ENCODE data around the gene HRH2. TPM values are rescaled to one million over a fixed set of nuclear protein-coding genes. Genes with fewer than 3 reads are reported as not detected.
A peak's percentile ranks its signal among the peaks of the same experiment; 100 is the strongest.

The HRH2 gene
- total RNA-seq, 1 donor from 2014 or later = 1.2 TPM

DNA sequence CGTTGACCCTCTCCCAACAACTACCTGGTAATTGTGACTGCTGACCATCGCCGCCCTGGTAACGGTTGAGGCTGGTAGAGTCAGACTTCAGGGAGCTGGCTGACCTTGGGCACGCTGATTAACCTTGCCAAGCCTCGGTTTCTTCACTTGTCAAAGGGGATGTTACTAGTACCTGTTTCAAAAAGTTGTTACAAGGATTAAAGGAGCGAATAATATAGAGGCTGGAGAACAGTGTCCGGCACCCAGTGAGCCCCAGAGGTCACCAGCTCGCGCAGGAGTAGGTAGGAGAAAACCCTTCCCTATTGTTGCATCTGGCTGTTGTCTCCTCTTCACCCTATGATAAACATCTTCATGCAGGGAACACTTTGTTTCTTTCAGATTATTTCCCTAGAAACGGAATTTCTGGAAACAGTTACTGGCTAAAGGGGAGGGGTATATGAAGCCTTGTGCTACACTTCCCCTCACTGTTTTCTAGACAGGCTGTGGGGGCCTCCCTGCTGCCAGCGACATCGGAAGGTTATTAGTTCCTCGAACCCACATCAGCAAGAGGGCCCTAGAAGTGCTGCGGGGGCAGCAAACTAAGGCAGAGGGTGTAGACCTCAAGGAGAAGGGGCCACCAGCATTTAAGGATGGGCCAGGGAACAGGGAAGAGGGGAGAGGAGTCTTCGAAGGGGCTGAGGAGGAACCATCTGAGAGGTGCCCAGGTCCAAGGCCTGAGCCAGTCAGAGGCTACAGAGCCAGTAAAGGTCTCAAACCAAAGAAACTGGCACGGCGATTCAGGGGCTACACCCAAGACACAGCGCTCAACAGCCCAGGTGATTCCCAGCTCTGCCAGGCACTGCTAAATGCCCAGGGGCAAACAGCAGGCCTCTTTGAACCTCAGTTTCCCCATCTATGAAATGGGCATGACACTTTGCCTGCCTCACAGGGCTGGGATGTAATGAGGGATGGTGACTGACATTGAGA, 37.6 kb downstream of the HRH2 start:
- no peak for DNase-seq (ENCODE audit: low spot score, unreplicated experiment)
- H3K27ac Mint-ChIP-seq = no peak overlapping the region
- no peak overlapping the region for H3K4me3 Mint-ChIP-seq (ENCODE audit: low read depth)
- H3K4me1 Mint-ChIP-seq (ENCODE audit: low read depth) = no peaks in the 10 kb centered on the region
- H3K27me3 Mint-ChIP-seq = peaks cover 22% of the 10 kb centered on the region
- TF ChIP-seq, protein P1, sequence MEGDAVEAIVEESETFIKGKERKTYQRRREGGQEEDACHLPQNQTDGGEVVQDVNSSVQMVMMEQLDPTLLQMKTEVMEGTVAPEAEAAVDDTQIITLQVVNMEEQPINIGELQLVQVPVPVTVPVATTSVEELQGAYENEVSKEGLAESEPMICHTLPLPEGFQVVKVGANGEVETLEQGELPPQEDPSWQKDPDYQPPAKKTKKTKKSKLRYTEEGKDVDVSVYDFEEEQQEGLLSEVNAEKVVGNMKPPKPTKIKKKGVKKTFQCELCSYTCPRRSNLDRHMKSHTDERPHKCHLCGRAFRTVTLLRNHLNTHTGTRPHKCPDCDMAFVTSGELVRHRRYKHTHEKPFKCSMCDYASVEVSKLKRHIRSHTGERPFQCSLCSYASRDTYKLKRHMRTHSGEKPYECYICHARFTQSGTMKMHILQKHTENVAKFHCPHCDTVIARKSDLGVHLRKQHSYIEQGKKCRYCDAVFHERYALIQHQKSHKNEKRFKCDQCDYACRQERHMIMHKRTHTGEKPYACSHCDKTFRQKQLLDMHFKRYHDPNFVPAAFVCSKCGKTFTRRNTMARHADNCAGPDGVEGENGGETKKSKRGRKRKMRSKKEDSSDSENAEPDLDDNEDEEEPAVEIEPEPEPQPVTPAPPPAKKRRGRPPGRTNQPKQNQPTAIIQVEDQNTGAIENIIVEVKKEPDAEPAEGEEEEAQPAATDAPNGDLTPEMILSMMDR (IDR thresholded peaks at IDR 0.05; ENCODE audit: unreplicated experiment) = no peak
- H3K9me3 Mint-ChIP-seq (ENCODE audit: low read depth) = no peaks in the 10 kb centered on the region
- H3K36me3 Mint-ChIP-seq (ENCODE audit: insufficient read depth) = no peaks in the 10 kb centered on the region

DNA sequence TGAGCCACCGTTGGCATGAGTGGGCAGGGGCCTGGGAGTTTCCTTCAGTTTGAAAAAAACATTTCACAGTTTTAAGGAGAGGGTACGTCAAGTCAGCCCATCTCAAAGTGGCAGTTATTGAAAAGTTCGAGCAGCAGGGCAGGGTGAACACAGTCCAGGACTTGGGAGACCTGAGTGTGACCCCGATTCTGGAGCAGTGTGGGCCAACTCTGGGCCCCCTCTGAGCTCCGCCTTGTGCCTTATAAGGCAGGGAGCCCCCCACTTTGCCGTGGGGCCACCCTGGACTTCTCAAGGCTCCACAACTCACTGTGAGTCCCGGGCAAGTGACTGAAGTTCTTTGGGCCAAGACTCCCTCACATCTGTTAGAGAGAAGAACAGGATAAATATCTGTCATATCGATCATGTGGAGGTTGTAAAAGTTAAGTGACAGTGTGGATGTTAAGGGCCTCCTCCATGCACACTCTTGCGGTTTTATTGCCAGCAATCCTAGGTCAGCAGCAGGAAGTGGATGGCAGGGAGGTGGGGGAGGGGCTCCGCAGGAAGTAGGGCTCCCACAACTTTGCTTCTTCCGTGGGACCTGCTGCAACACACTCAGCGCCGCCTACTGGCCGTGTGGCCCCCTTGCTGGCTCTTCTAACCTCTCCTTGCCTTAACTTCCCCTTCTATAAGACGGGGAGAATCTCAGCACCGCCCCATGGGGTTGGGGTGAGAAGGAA, 38.4 kb downstream of the HRH2 start:
- Mint-ChIP-seq H3K4me3 (ENCODE audit: low read depth) (no peak overlapping the region), H3K4me1 (ENCODE audit: low read depth) (no peaks in the 10 kb centered on the region), H3K9me3 (ENCODE audit: low read depth) (no peaks in the 10 kb centered on the region), H3K27me3 (peaks cover 16% of the 10 kb centered on the region), H3K36me3 (ENCODE audit: insufficient read depth) (no peaks in the 10 kb centered on the region), H3K27ac (no peak overlapping the region)
- TF ChIP-seq, protein P1 (IDR thresholded peaks at IDR 0.05; ENCODE audit: unreplicated experiment) = peak; percentile 53
- DNase-seq (ENCODE audit: low spot score, unreplicated experiment) = no peak

DNA sequence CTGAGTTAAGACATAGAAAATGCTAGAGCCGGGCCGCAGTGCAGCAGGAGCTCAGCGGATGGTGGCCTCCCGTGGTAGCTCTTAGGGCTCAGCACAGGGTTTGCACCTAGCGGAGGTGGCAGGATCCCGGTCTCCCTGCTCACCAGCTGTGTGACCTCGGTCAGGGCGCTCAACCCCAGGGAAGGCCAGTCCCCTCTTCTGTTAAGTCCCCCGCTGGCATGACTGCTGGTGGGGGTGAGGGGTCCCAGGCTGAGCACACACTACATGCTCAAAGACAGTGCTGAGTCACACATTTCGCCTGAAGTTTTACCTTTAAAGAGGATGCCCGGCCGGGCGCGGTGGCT, 39.0 kb downstream of the HRH2 start:
- no peak for DNase-seq (ENCODE audit: low spot score, unreplicated experiment)
- peaks cover 16% of the 10 kb centered on the region for H3K27me3 Mint-ChIP-seq
- H3K4me3 Mint-ChIP-seq (ENCODE audit: low read depth) = no peak overlapping the region
- no peaks in the 10 kb centered on the region for H3K36me3 Mint-ChIP-seq (ENCODE audit: insufficient read depth)
- no peak overlapping the region for H3K27ac Mint-ChIP-seq
- H3K9me3 Mint-ChIP-seq (ENCODE audit: low read depth) = peaks cover under 1% of the 10 kb centered on the region
- TF ChIP-seq, protein P1 (IDR thresholded peaks at IDR 0.05; ENCODE audit: unreplicated experiment) = no peak
- H3K4me1 Mint-ChIP-seq (ENCODE audit: low read depth) = no peaks in the 10 kb centered on the region

DNA sequence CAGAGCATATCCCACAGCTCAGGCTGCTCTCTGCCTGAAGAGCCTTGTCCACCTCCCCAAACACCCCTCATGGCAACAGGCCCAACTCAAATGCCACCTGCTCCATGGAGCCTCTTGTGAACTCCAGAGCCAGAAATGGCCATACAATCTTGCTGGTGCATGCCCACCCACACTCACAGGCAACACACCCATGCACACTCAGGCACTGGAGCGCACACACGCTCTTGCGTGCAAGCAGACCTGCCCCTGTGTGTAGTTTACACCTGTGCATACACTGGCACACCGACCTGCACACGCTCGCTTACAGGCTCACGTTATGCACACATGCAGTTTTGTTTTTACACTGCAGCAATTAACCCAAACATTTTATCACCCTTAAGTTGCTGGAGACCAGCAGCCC, 40.0 kb downstream of the HRH2 start:
- peaks cover 1% of the 10 kb centered on the region for H3K36me3 Mint-ChIP-seq (ENCODE audit: insufficient read depth)
- H3K9me3 Mint-ChIP-seq (ENCODE audit: low read depth) = peaks cover 4% of the 10 kb centered on the region
- TF ChIP-seq, protein P1 (IDR thresholded peaks at IDR 0.05; ENCODE audit: unreplicated experiment) = no peak
- no peak overlapping the region for H3K27ac Mint-ChIP-seq
- no peak for DNase-seq (ENCODE audit: low spot score, unreplicated experiment)
- H3K4me1 Mint-ChIP-seq (ENCODE audit: low read depth) = no peaks in the 10 kb centered on the region
- H3K4me3 Mint-ChIP-seq (ENCODE audit: low read depth) = no peak overlapping the region
- H3K27me3 Mint-ChIP-seq = peaks cover 16% of the 10 kb centered on the region

DNA sequence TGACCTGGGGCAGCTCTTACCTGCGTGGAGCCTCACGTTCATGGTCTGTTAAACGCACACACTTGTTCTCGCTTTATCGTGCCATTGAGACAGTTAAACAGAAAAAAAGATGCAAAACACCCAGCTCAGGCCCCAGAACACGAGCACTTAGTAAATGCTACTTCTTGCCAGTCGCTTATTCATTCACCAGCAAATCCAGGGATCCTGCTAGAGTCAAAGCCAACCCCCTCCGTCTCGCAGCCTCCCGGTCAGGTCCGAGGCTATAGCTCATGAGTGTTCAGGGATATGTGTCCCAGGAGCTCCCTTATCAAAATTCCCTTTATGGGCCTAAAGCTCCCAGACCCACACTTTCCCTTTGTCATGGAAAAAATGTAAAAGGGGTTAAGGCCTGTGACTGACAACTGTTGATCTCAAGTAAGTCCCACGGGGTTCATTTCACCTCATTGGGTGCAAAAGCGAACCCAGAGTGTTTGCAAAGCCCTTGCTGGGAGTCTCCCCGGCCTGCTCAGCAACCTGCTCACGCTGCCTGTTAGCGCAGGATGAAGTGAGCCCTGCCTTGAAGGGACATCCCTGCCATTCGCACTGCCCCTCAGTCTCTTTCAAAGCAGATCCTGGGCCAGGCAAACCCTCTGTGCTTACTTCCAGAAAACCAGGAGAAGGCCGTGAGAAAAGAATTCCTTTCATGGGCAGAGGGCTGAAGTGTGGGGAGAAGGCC, 40.7 kb downstream of the HRH2 start:
- DNase-seq (ENCODE audit: low spot score, unreplicated experiment) = no peak
- Mint-ChIP-seq H3K36me3 (ENCODE audit: insufficient read depth) (peaks cover 1% of the 10 kb centered on the region), H3K4me1 (ENCODE audit: low read depth) (no peaks in the 10 kb centered on the region), H3K27ac (no peak overlapping the region), H3K27me3 (peaks cover 16% of the 10 kb centered on the region), H3K9me3 (ENCODE audit: low read depth) (peaks cover 7% of the 10 kb centered on the region), H3K4me3 (ENCODE audit: low read depth) (no peak overlapping the region)
- TF ChIP-seq, protein P1 (IDR thresholded peaks at IDR 0.05; ENCODE audit: unreplicated experiment) = no peak

Measured in progenitor cell of endocrine pancreas (in vitro differentiated cells).